ENCODE results near the gene PSMC5.

- TF ChIP-seq POLR2A (IDR thresholded peaks at IDR 0.05) (no peak), CTCF (IDR thresholded peaks at IDR 0.05 in 8 of 11, conservative IDR thresholded peaks at IDR 0.05 in 3 of 11) (no peak), POLR2AphosphoS5 (IDR thresholded peaks at IDR 0.05) (peak; percentile 16 to 64 (median 39))
Observed at GRCh38 chr17:63817736-63818385, 9.4 kb upstream of the PSMC5 start.

Measured in spleen (tissue), 7 donors.